Astrocyte of the spinal cord (primary cell): ENCODE measurements around the gene CNNM1.

Source experiments
- DNase-seq: peaks from one replicate; pipeline ENCODE4 v3.0.0; 2011; ENCODE audit warnings: low read depth, low spot score
- H3K4me3 ChIP-seq: 2 replicates; pipeline ENCODE4 v1.5.1; 2011; ENCODE audit warnings: low read depth, mild to moderate bottlenecking, low read length, moderate library complexity
- in situ Hi-C: cut with HindIII; loops from 2 replicates; pipeline ENCODE4 v1.10.0; 2017; ENCODE audit warnings: low sequenced_read_pairs
- TF ChIP-seq, protein P1 (sequence below): IDR thresholded peaks from 2 replicates; pipeline ENCODE4 v1.5.1; 2012; ENCODE audit warnings: low read depth, mild to moderate bottlenecking, low read length, inconsistent platforms

Gene CNNM1

DNA sequence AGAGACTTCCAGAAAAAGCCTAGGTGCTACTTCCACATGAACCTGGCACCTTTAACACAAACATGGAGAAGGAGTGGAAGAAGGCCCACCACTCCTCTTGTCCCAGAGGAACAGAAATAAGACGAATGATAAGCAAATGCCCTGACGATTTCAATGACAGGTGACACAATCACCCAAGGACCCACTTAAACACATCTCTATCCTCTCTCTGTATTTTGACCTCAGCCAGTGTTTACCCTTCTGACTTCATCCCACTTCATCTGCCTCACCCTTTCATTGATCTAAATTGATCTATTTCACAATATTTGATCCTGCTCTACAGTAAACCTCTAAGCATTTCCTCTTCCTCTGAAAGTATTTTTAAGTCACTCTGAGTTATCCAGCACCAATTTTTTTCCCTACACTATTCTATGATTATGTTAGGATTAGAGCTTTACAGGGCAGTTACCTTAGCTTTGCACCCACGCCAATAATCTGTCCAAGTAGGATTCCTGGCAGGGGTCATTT is 92.1 kb downstream of the CNNM1 start:
- DNase-seq = no peak
- in situ Hi-C loops = no loop called here
- H3K4me3 ChIP-seq = no peak overlapping the region
- TF ChIP-seq, protein P1, sequence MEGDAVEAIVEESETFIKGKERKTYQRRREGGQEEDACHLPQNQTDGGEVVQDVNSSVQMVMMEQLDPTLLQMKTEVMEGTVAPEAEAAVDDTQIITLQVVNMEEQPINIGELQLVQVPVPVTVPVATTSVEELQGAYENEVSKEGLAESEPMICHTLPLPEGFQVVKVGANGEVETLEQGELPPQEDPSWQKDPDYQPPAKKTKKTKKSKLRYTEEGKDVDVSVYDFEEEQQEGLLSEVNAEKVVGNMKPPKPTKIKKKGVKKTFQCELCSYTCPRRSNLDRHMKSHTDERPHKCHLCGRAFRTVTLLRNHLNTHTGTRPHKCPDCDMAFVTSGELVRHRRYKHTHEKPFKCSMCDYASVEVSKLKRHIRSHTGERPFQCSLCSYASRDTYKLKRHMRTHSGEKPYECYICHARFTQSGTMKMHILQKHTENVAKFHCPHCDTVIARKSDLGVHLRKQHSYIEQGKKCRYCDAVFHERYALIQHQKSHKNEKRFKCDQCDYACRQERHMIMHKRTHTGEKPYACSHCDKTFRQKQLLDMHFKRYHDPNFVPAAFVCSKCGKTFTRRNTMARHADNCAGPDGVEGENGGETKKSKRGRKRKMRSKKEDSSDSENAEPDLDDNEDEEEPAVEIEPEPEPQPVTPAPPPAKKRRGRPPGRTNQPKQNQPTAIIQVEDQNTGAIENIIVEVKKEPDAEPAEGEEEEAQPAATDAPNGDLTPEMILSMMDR = no peak

DNA sequence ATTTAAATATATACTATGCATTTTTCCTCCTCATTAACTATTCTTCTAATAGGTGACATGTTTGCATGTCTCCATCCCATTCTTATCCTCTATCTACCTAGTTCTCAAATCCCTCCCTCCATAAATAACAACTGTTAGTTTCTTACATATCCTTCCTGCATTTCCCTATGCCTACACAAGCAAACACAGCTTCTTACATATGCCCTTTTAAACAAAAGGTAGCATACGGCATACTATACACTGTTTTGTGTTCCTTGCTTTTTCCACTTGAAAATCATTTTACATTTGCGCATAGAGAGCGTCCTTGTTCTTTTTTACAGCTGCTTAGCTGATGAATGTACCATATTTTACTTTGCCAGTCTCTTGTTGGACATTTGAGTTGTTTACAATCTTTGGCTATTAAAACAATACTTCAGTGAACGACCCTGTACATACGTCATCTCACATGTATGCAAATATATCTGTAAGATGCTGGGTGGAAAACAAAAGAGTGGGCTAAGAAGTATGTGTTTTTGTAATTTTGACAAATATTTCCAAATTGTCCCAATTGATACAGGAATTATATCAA is 93.5 kb downstream of the CNNM1 start:
- no peak overlapping the region for H3K4me3 ChIP-seq
- DNase-seq = no peak
- TF ChIP-seq, protein P1 = no peak
- in situ Hi-C loops = no loop called here

DNA sequence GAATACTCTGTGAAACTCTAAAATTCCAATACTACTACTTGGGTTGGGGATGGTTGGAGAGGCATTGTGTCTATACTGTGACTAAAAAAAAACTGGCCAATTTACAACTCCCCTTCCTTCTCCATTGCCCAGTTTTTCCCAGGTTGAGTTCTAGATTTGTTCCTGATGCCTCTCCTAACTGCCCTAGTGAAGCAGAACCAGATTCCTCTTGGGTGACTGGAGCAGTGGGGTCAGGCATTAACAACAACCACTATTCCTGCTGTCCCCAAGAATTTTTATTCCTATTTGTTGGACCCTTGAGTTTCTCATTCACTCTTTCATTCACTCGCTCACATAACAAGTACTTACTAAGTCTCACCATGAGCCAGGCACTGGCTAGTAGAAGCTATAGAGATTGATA is 95.5 kb downstream of the CNNM1 start:
- in situ Hi-C loops = no loop called here

DNA sequence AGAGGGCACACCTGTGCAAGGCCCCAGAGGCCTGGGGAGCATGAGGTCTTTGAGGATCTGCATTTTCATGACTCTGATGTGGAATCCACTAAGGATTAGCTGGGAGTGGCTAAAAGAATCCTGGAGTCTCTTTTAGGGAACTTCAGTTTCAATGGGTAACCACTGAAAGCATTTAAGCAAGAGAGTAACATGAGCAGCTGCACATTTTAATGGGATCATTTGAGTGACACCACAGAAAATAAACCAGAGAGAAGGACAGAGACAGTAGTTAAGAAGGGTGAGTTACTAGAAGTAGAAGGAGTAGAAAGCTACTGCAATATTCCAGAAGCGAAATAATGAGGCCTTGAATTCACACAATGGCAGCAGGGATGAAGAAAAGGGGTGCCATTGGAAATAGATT is 96.0 kb downstream of the CNNM1 start:
- no peak overlapping the region for H3K4me3 ChIP-seq
- TF ChIP-seq, protein P1 = no peak
- in situ Hi-C loops = no loop called here
- no peak for DNase-seq

More for the DNA sequence above, 95.5 kb downstream of the CNNM1 start:
- TF ChIP-seq, protein P1 = no peak
- no peak for DNase-seq
- H3K4me3 ChIP-seq = no peak overlapping the region

DNA sequence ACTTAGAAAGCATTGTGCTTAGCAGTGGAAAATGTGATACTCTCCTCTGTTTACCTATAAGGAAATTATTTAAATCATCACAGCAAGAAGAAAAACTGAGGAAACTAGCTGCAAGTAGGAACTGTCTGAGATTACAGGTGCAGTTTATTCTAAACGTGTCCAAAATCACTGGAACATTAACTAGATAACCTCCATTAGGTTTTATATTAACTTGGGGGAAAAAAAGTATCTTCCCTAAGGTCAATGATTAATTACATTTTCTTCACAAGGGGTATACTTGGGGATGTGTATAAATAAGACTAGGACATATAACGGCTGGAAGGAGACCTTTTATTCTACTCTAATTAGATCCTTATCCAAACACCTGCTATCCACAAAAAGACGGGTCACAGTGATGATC is 97.5 kb downstream of the CNNM1 start:
- in situ Hi-C loops = no loop called here
- H3K4me3 ChIP-seq = no peak overlapping the region
- TF ChIP-seq, protein P1 = no peak
- DNase-seq = no peak

DNA sequence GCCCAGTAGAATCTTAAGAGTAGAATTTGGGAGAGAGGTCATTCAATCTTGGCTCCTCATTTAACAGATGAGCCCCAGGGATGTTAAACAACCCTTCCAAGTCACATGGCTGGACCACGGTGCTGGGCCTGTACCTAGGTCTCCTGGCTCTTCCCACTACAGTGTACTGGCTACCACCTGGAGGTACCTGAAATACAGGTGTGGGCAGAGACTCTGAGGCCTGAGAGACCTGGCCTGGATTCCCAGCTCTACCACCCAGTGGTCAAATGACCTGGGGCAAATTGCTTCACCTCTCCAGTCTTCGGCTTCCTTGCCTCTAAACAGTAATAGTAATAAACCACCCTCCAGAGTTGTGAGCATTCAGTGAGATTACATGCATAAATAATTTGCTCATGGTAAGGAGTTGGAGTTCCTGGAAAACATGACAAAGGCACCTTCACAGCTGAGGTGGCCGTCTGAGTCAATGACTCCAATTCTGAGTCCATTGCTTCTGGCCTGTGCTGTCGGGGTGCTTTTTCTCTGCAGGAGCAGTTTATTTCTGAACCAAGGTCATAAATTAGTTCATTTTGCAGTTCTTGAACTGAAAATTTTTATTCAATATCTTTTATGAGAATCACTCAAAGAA is 98.5 kb downstream of the CNNM1 start:
- H3K4me3 ChIP-seq = no peak overlapping the region
- TF ChIP-seq, protein P1 = no peak
- in situ Hi-C loops = no loop called here
- DNase-seq = no peak
